WTC11 (cell line): Measurements from ENCODE around the gene NCKAP5.

ENCODE experiments used
- CTCF ChIP-seq: fragments of 200-600 bp; IDR thresholded peaks from 2 replicates; pipeline ENCODE4 v1.8.0; 2022; ENCODE audit warnings: antibody characterized with exemption
- SMAD4 ChIP-seq: sonication (generic); formaldehyde crosslinking; IDR thresholded peaks from 2 replicates; pipeline ENCODE4 v1.8.0; 2022; ENCODE audit warnings: mild to moderate bottlenecking, missing genetic modification reagents

- TF ChIP-seq SMAD4 (CRISPR knock-in tag) (no peak), CTCF (no peak)
Measured at GRCh38 chr2:133204421-133204820, 363.8 kb downstream of the NCKAP5 start.
